WI38 (cell line): ENCODE measurements around the gene RSAD1.

ENCODE experiments used
- H3K4me3 ChIP-seq: 2 replicates; pipeline ENCODE4 v1.5.1; 2011; ENCODE audit warnings: low read depth, mild to moderate bottlenecking, control low read depth, low read length
- CTCF ChIP-seq: IDR thresholded peaks from 2 replicates; pipeline ENCODE4 v1.5.1; 2012; ENCODE audit warnings: low read depth, mild to moderate bottlenecking, control low read depth, low read length

Gene RSAD1

GRCh38 chr17:50534979-50535326 lies 56.3 kb downstream of the RSAD1 start:
- no peak overlapping the region for H3K4me3 ChIP-seq
- no peak for TF ChIP-seq CTCF

GRCh38 chr17:50535407-50535806 lies 56.7 kb downstream of the RSAD1 start:
- no peak for TF ChIP-seq CTCF
- no peak overlapping the region for H3K4me3 ChIP-seq
